Astrocyte (in vitro differentiated cells and primary cell): Measurements from ENCODE around the gene TMPRSS6. TPM values are rescaled to one million over a fixed set of nuclear protein-coding genes. Genes with fewer than 3 reads are reported as not detected.
A peak's percentile ranks its signal among the peaks of the same experiment; 100 is the strongest.

Source experiments
- DNase-seq: peaks from one replicate; pipeline ENCODE4 v3.0.0-alpha.2; 2010; ENCODE audit warnings: low read depth
- FAIRE-seq: peaks from 2 replicates; lab custom pipeline; 2011; peaks lifted over from hg19 to GRCh38; lab: Jason Lieb, UNC
- H2AFZ ChIP-seq: 2 replicates; pipeline ENCODE4 v1.6.0; 2012; ENCODE audit warnings: low read depth, low read length, inconsistent platforms
- H3K27ac ChIP-seq: 2 replicates; pipeline ENCODE4 v1.5.1; 2011; ENCODE audit warnings: low read depth, low read length, inconsistent platforms
- H3K27me3 ChIP-seq: 2 replicates; pipeline ENCODE4 v1.6.0; 2011; ENCODE audit warnings: low read length, inconsistent platforms; ENCODE audit not compliant: insufficient read depth
- H3K36me3 ChIP-seq: 2 replicates; pipeline ENCODE4 v1.5.1; 2011; ENCODE audit warnings: low read length, inconsistent platforms; ENCODE audit not compliant: insufficient read depth
- H3K4me1 ChIP-seq: 2 replicates; pipeline ENCODE4 v1.5.1; 2011; ENCODE audit warnings: low read length, inconsistent platforms; ENCODE audit not compliant: insufficient read depth
- H3K4me2 ChIP-seq: 2 replicates; pipeline ENCODE4 v1.6.0; 2012; ENCODE audit warnings: low read length, inconsistent platforms
- H3K4me3 ChIP-seq: 2 replicates; pipeline ENCODE4 v1.5.1; 2011; ENCODE audit warnings: low read depth, mild to moderate bottlenecking, low read length, inconsistent platforms; ENCODE audit not compliant: insufficient read depth
- H3K79me2 ChIP-seq: 2 replicates; pipeline ENCODE4 v1.6.0; 2012; ENCODE audit warnings: mild to moderate bottlenecking, low read length, inconsistent platforms; ENCODE audit not compliant: insufficient read depth
- H3K9ac ChIP-seq: 2 replicates; pipeline ENCODE4 v1.6.0; 2012; ENCODE audit warnings: mild to moderate bottlenecking, low read length, inconsistent platforms
- H3K9me3 ChIP-seq: 2 replicates; pipeline ENCODE4 v1.5.1; 2012; ENCODE audit warnings: low read depth, mild to moderate bottlenecking, low read length, inconsistent platforms; ENCODE audit not compliant: insufficient read depth
- H4K20me1 ChIP-seq: 2 replicates; pipeline ENCODE4 v1.6.0; 2012; ENCODE audit warnings: low read length, inconsistent platforms; ENCODE audit not compliant: insufficient read depth
- H3K27ac Mint-ChIP-seq: one replicate; pipeline ENCODE4 v1.8.0; 2021; ENCODE audit warnings: mild to moderate bottlenecking, mixed read lengths; ENCODE audit not compliant: unreplicated experiment
- H3K27me3 Mint-ChIP-seq: one replicate; pipeline ENCODE4 v1.8.0; 2021; ENCODE audit warnings: low read depth, mixed read lengths; ENCODE audit not compliant: unreplicated experiment
- H3K36me3 Mint-ChIP-seq: one replicate; pipeline ENCODE4 v1.8.0; 2021; ENCODE audit warnings: low read depth, mixed read lengths; ENCODE audit not compliant: unreplicated experiment
- H3K4me1 Mint-ChIP-seq: one replicate; pipeline ENCODE4 v1.8.0; 2021; ENCODE audit warnings: low read depth, mixed read lengths; ENCODE audit not compliant: unreplicated experiment
- H3K4me3 Mint-ChIP-seq: one replicate; pipeline ENCODE4 v1.8.0; 2021; ENCODE audit warnings: mild to moderate bottlenecking, moderate library complexity, mixed read lengths; ENCODE audit not compliant: unreplicated experiment
- H3K9me3 Mint-ChIP-seq: one replicate; pipeline ENCODE4 v1.8.0; 2021; ENCODE audit warnings: mild to moderate bottlenecking, mixed read lengths; ENCODE audit not compliant: unreplicated experiment
- EZH2 ChIP-seq: IDR thresholded peaks from 2 replicates; pipeline ENCODE4 v1.6.1; 2012; ENCODE audit warnings: mild to moderate bottlenecking, low read length, inconsistent platforms; ENCODE audit not compliant: insufficient read depth
- total RNA-seq: library from RNA; stranded (reverse); gene quantifications from 2 replicates; pipeline ENCODE4 v1.2.1, GENCODE V29; 2021
- TF ChIP-seq, protein P1 (sequence below): IDR thresholded peaks from 2 replicates; pipeline ENCODE4 v1.5.1; 2011; ENCODE audit warnings: low read depth, mild to moderate bottlenecking, inconsistent platforms, low read length, moderate library complexity; ENCODE audit not compliant: insufficient read depth

Gene TMPRSS6
- total RNA-seq, 1 donor from 2014 or later = not detected

DNA sequence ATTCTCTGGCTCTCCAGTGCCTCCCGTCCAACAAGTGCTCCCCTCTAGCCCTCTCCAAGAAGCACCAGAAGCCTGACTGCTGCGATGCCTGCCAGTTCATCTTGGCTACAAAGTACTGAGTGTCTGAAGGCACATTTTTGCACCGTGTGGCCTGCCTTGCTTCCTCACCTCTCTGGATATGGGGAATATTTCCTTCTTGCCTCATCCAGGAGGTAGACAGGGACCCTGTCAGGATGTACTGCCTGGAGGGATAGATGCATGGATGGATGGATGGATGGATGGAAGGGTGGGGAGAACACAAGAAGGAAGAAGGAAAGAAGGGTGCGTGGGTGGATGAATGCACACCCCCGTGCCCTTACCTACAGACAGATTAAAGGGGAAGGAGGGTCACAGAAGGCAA is 30.4 kb downstream of the TMPRSS6 start:
- Mint-ChIP-seq H3K36me3 (no peaks in the 10 kb centered on the region), H3K9me3 (no peaks in the 10 kb centered on the region), H3K4me1 (peaks cover 13% of the 10 kb centered on the region), H3K27ac (no peak overlapping the region), H3K4me3 (no peak overlapping the region), H3K27me3 (peaks cover 30% of the 10 kb centered on the region)
- H3K9ac ChIP-seq = no peak overlapping the region
- H3K4me2 ChIP-seq = no peak overlapping the region
- no peak for TF ChIP-seq EZH2
- TF ChIP-seq, protein P1, sequence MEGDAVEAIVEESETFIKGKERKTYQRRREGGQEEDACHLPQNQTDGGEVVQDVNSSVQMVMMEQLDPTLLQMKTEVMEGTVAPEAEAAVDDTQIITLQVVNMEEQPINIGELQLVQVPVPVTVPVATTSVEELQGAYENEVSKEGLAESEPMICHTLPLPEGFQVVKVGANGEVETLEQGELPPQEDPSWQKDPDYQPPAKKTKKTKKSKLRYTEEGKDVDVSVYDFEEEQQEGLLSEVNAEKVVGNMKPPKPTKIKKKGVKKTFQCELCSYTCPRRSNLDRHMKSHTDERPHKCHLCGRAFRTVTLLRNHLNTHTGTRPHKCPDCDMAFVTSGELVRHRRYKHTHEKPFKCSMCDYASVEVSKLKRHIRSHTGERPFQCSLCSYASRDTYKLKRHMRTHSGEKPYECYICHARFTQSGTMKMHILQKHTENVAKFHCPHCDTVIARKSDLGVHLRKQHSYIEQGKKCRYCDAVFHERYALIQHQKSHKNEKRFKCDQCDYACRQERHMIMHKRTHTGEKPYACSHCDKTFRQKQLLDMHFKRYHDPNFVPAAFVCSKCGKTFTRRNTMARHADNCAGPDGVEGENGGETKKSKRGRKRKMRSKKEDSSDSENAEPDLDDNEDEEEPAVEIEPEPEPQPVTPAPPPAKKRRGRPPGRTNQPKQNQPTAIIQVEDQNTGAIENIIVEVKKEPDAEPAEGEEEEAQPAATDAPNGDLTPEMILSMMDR = no peak
- no peak overlapping the region for H3K27ac ChIP-seq
- H3K4me1 ChIP-seq = no peaks in the 10 kb centered on the region
- peaks cover 4% of the 10 kb centered on the region for H4K20me1 ChIP-seq
- no peak overlapping the region for H2AFZ ChIP-seq
- no peak overlapping the region for H3K4me3 ChIP-seq
- no peaks in the 10 kb centered on the region for H3K36me3 ChIP-seq
- no peaks in the 10 kb centered on the region for H3K79me2 ChIP-seq
- DNase-seq = no peak
- peaks cover 16% of the 10 kb centered on the region for H3K27me3 ChIP-seq
- no peak for FAIRE-seq
- no peaks in the 10 kb centered on the region for H3K9me3 ChIP-seq

- H3K9ac ChIP-seq = no peak overlapping the region
- Mint-ChIP-seq H3K27me3 (peaks cover 18% of the 10 kb centered on the region), H3K36me3 (no peaks in the 10 kb centered on the region), H3K27ac (no peak overlapping the region), H3K4me1 (peaks cover 13% of the 10 kb centered on the region), H3K4me3 (no peak overlapping the region), H3K9me3 (no peaks in the 10 kb centered on the region)
- H3K27me3 ChIP-seq = peaks cover 16% of the 10 kb centered on the region
- no peaks in the 10 kb centered on the region for H3K36me3 ChIP-seq
- no peaks in the 10 kb centered on the region for H3K79me2 ChIP-seq
- H4K20me1 ChIP-seq = peaks cover 4% of the 10 kb centered on the region
- H2AFZ ChIP-seq = no peak overlapping the region
- H3K4me3 ChIP-seq = no peak overlapping the region
- no peak overlapping the region for H3K27ac ChIP-seq
- H3K4me1 ChIP-seq = no peaks in the 10 kb centered on the region
- no peaks in the 10 kb centered on the region for H3K9me3 ChIP-seq
- H3K4me2 ChIP-seq = no peak overlapping the region
- TF ChIP-seq, protein P1 = peak; percentile 81
- no peak for TF ChIP-seq EZH2
- DNase-seq (no peak), FAIRE-seq (no peak)
Observed at GRCh38 chr22:37077802-37078448, 31.6 kb downstream of the TMPRSS6 start.

DNA sequence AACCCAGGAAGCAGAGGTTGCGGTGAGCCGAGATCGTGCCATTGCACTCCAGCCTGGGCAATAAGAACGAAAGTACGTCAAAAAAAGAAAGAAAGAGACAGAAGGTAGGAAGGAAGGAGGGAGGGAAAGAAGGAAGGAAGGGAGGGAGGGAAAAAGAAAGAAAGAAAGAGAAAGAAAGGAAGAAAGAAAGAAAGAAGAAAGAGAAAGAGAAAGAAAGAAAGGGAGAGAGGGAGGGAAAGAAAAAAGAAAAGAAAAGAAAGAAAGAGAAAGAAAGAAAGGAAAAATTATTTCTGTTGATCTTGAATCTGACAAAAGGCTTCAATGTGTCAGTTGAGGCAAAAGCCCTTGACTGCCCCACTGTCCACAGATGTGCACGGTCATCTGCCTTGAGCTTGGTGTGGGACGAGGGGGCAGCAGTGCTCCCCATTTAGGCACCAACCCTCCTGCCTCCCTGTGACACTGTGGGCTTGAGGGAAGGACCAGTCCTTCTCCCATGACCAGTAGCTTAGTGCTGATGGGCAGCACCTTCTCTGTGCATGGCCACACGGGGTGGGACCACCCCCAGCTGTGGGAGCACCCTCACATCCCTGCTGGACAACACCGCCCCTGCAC is 33.6 kb downstream of the TMPRSS6 start:
- peaks cover 22% of the 10 kb centered on the region for H3K27me3 ChIP-seq
- Mint-ChIP-seq H3K9me3 (no peaks in the 10 kb centered on the region), H3K27me3 (peaks cover 8% of the 10 kb centered on the region), H3K4me1 (peaks cover 13% of the 10 kb centered on the region), H3K27ac (no peak overlapping the region), H3K4me3 (no peak overlapping the region), H3K36me3 (no peaks in the 10 kb centered on the region)
- H3K4me1 ChIP-seq = no peaks in the 10 kb centered on the region
- H3K79me2 ChIP-seq = no peaks in the 10 kb centered on the region
- peaks cover 4% of the 10 kb centered on the region for H4K20me1 ChIP-seq
- H3K27ac ChIP-seq = no peak overlapping the region
- no peak overlapping the region for H2AFZ ChIP-seq
- H3K4me3 ChIP-seq = no peak overlapping the region
- H3K9me3 ChIP-seq = peaks cover 8% of the 10 kb centered on the region
- FAIRE-seq = no peak
- TF ChIP-seq, protein P1 = no peak
- peak; percentile 4 for TF ChIP-seq EZH2
- H3K36me3 ChIP-seq = no peaks in the 10 kb centered on the region
- no peak overlapping the region for H3K9ac ChIP-seq
- no peak overlapping the region for H3K4me2 ChIP-seq
- DNase-seq = no peak
